MM.1S (cell line): ENCODE measurements around the gene MALRD1.

Source experiments
- CTCF ChIP-seq: fragments of 300-600 bp; sonication (generic); IDR thresholded peaks from 2 replicates; pipeline ENCODE4 v1.5.1; 2016; ENCODE audit warnings: antibody characterized with exemption, low read length, mixed read lengths
- EZH2 ChIP-seq: fragments of 300-600 bp; sonication (generic); optimal IDR thresholded peaks from 2 replicates; pipeline ENCODE3; 2017; ENCODE audit warnings: low read depth, mild to moderate bottlenecking, antibody characterized with exemption, low read length, mixed read lengths

GRCh38 chr10:19054289-19054835 is 5.8 kb downstream of the MALRD1 start:
- TF ChIP-seq CTCF (no peak), EZH2 (no peak)
